Measurements from ENCODE around the gene NFATC3. TPM values are rescaled to one million over a fixed set of nuclear protein-coding genes. Genes with fewer than 3 reads are reported as not detected.

Gene NFATC3
- total and polyA plus RNA-seq, 2 donors (not counting 1 experiment from before 2014, with no cell fraction given): 33.4 to 115 TPM

- ATAC-seq (ENCODE audit: low read depth): no peak
- WGBS (ENCODE audit: insufficient coverage): no CpG with 5 or more reads among the region's 2 CpGs
- Histone ChIP-seq H3K4me1 (ENCODE audit: control insufficient read depth in 2 of 2, insufficient read depth in 2 of 2, low read length in 2 of 2) (peaks cover 30 to 35% of the 10 kb centered on the region in 2 donors), H3K4me3 (ENCODE audit: control extremely low read depth in 1 of 5, extremely low read depth in 1 of 5, insufficient read depth in 1 of 5, low read depth in 2 of 5, low read length in 4 of 5) (no peak overlapping the region), H3K36me3 (replicated peaks in 1 of 2; ENCODE audit: control extremely low read depth in 1 of 2, control insufficient read depth in 1 of 2, extremely low read depth in 1 of 2, insufficient read depth in 2 of 2, low read length in 1 of 2) (peaks cover 1 to 3% of the 10 kb centered on the region in 2 experiments), H3K27me3 (replicated peaks in 1 of 4; ENCODE audit: control extremely low read depth in 1 of 4, control insufficient read depth in 3 of 4, insufficient read depth in 4 of 4, low read length in 3 of 4) (no peaks in the 10 kb centered on the region), H4K20me1 (ENCODE audit: control insufficient read depth, insufficient read depth, low read length, poor library complexity, severe bottlenecking) (peaks cover 83% of the 10 kb centered on the region), H3K9ac (ENCODE audit: low read length) (no peak overlapping the region), H3K79me2 (ENCODE audit: control insufficient read depth, insufficient read depth, low read length) (peaks cover 99% of the 10 kb centered on the region), H2AFZ (ENCODE audit: insufficient read depth, low read depth, low read length, poor library complexity, severe bottlenecking) (no peak overlapping the region), H3K4me2 (replicated peaks; ENCODE audit: low read depth, low read length, poor library complexity, severe bottlenecking) (no peak overlapping the region), H3K9me3 (ENCODE audit: control extremely low read depth in 1 of 3, control insufficient read depth in 2 of 3, insufficient read depth in 1 of 3, low read length in 2 of 3) (peaks cover 3 to 9% (median 5%) of the 10 kb centered on the region in 3 donors), H3K27ac (ENCODE audit: low read length in 2 of 2) (no peak overlapping the region)
- no peak overlapping the region for H3K4me3 Mint-ChIP-seq
- ChIA-PET CTCF (no interaction called here), POLR2A (no interaction called here)
- H3K4me1 Mint-ChIP-seq: peaks cover 74% of the 10 kb centered on the region
- H3K27me3 Mint-ChIP-seq: no peaks in the 10 kb centered on the region
- DNase-seq: no peak
- peaks cover 18% of the 10 kb centered on the region for H3K9me3 Mint-ChIP-seq (ENCODE audit: insufficient read depth)
- H3K27ac Mint-ChIP-seq: peak overlapping the region; percentile 34
- TF ChIP-seq EZH2 (IDR thresholded peaks at IDR 0.05; ENCODE audit: borderline replicate concordance, insufficient read depth, low read depth, low read length, poor library complexity, severe bottlenecking): no peak
- TF ChIP-seq, protein P1, sequence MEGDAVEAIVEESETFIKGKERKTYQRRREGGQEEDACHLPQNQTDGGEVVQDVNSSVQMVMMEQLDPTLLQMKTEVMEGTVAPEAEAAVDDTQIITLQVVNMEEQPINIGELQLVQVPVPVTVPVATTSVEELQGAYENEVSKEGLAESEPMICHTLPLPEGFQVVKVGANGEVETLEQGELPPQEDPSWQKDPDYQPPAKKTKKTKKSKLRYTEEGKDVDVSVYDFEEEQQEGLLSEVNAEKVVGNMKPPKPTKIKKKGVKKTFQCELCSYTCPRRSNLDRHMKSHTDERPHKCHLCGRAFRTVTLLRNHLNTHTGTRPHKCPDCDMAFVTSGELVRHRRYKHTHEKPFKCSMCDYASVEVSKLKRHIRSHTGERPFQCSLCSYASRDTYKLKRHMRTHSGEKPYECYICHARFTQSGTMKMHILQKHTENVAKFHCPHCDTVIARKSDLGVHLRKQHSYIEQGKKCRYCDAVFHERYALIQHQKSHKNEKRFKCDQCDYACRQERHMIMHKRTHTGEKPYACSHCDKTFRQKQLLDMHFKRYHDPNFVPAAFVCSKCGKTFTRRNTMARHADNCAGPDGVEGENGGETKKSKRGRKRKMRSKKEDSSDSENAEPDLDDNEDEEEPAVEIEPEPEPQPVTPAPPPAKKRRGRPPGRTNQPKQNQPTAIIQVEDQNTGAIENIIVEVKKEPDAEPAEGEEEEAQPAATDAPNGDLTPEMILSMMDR (IDR thresholded peaks at IDR 0.05): no peak
- intact Hi-C loops (cut with micrococcal nuclease): no loop called here
Observed at GRCh38 chr16:68111379-68111778, 26.2 kb downstream of the NFATC3 start.

DNA sequence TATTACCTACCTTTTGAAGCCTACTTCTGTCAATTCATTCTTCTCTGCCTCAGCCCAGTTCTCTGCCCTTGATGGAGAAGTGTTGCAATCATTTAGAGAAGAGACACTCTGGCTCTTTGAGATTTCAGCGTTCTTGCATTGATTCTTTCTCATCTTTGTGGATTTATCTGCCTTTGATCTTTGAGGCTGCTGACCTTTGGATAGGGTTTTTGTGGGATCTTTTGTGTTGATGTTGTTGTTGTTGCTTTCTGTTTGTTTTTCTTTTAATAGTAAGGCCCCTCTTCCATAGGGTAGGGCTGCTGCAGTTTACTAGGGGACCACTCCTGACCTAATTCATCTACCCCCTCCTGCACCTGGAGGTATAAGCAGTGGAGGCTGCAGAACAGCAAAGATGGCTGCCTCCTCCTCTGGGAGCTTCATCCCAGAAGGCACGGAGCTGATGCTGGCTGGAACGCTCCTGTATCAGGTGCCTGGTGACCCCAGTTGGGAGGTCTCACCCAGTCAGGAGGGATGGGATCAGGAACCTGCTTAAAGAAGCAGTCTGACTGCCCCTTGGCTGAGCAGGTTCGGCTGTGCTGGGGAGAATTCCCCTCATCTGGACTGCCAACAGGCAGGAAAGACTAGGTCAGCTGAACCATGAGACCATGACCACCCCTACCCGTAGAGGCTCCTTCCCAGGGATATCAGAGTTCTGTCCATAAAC, 28.0 kb downstream of the NFATC3 start:
- 90% methylated on average over 5 of the region's 5 CpGs for WGBS (ENCODE audit: insufficient coverage)
- H3K27ac ChIP-seq (ENCODE audit: low read length in 2 of 2): peak overlapping the region in 1 of 2 donors; percentile 42
- H3K27me3 Mint-ChIP-seq: no peaks in the 10 kb centered on the region
- POLR2A ChIA-PET: interaction anchor here (0.6 to 0.7 kb wide), 2 partner anchors 114 to 692 kb away, joined by 3 read pairs; no protein-coding TSS in a partner anchor
- H3K4me3 ChIP-seq (ENCODE audit: control extremely low read depth in 1 of 5, extremely low read depth in 1 of 5, insufficient read depth in 1 of 5, low read depth in 2 of 5, low read length in 4 of 5): no peak overlapping the region
- peaks cover 3 to 9% (median 5%) of the 10 kb centered on the region in 3 donors for H3K9me3 ChIP-seq (ENCODE audit: control extremely low read depth in 1 of 3, control insufficient read depth in 2 of 3, insufficient read depth in 1 of 3, low read length in 2 of 3)
- TF ChIP-seq EZH2 (IDR thresholded peaks at IDR 0.05; ENCODE audit: borderline replicate concordance, insufficient read depth, low read depth, low read length, poor library complexity, severe bottlenecking): no peak
- TF ChIP-seq, protein P1 (IDR thresholded peaks at IDR 0.05): no peak
- H3K27me3 ChIP-seq (replicated peaks in 1 of 4; ENCODE audit: control extremely low read depth in 1 of 4, control insufficient read depth in 3 of 4, insufficient read depth in 4 of 4, low read length in 3 of 4): no peaks in the 10 kb centered on the region
- CTCF ChIA-PET: interaction anchor here (0.6 to 0.9 kb wide), 4 partner anchors 8 to 115 kb away, joined by 3 to 4 read pairs (median 4); no protein-coding TSS in a partner anchor
- DNase-seq: no peak
- peaks cover 87% of the 10 kb centered on the region for H4K20me1 ChIP-seq (ENCODE audit: control insufficient read depth, insufficient read depth, low read length, poor library complexity, severe bottlenecking)
- no peak overlapping the region for H3K9ac ChIP-seq (ENCODE audit: low read length)
- no peak overlapping the region for H2AFZ ChIP-seq (ENCODE audit: insufficient read depth, low read depth, low read length, poor library complexity, severe bottlenecking)
- peaks cover 18% of the 10 kb centered on the region for H3K9me3 Mint-ChIP-seq (ENCODE audit: insufficient read depth)
- peaks cover 1 to 3% of the 10 kb centered on the region in 2 experiments for H3K36me3 ChIP-seq (replicated peaks in 1 of 2; ENCODE audit: control extremely low read depth in 1 of 2, control insufficient read depth in 1 of 2, extremely low read depth in 1 of 2, insufficient read depth in 2 of 2, low read length in 1 of 2)
- no peak overlapping the region for H3K4me3 Mint-ChIP-seq
- peaks cover 74% of the 10 kb centered on the region for H3K4me1 Mint-ChIP-seq
- H3K4me1 ChIP-seq (ENCODE audit: control insufficient read depth in 2 of 2, insufficient read depth in 2 of 2, low read length in 2 of 2): peaks cover 35 to 44% of the 10 kb centered on the region in 2 donors
- H3K4me2 ChIP-seq (replicated peaks; ENCODE audit: low read depth, low read length, poor library complexity, severe bottlenecking): peak overlapping the region; percentile 22
- H3K27ac Mint-ChIP-seq: peak overlapping the region; percentile 23
- peaks cover 99% of the 10 kb centered on the region for H3K79me2 ChIP-seq (ENCODE audit: control insufficient read depth, insufficient read depth, low read length)
- ATAC-seq (ENCODE audit: low read depth): no peak
- intact Hi-C loops (cut with micrococcal nuclease): no loop called here

Data from B cell (primary cell).